ENCODE data around the gene ZBTB32. TPM values are rescaled to one million over a fixed set of nuclear protein-coding genes. Genes with fewer than 3 reads are reported as not detected.

ZBTB32 gene
- total and polyA plus RNA-seq, 4 donors = 0.47 TPM; not detected in 3

DNA sequence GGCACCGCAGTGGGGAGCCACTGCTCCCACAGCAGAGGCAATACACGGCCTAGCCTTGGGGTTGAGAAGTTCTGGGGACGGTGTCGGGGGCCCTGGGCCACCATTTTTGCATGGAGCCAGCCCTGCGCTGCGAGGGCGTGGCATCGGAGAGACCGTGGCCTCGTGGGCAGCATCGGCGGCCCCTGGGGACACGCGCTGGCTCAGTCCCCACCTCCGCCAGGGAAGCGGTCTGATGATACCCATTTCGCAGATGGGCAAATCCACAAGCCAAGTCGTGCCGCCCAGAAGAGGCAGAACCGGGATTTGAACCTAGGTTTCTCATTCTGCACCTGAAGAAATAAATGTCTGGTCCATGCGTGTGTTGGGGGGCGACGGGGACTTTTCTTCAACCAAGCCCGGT lies 39.2 kb upstream of the ZBTB32 start:
- DNase-seq (ENCODE audit: low spot score) = no peak
- Histone ChIP-seq H3K27me3 (ENCODE audit: control insufficient read depth in 4 of 4, insufficient read depth in 4 of 4, low read length in 3 of 4) (no peaks in the 10 kb centered on the region), H3K9me3 (ENCODE audit: control insufficient read depth in 4 of 4, low read length in 3 of 4) (no peaks in the 10 kb centered on the region), H3K9ac (ENCODE audit: low read depth in 1 of 2, low read length in 2 of 2) (no peak overlapping the region), H3K27ac (ENCODE audit: low read depth in 1 of 2, low read length in 2 of 2) (no peak overlapping the region), H3K36me3 (ENCODE audit: control insufficient read depth in 4 of 4, insufficient read depth in 3 of 4, low read depth in 1 of 4, low read length in 3 of 4) (peaks cover 2 to 6% (median 5%) of the 10 kb centered on the region in 4 donors), H3K4me3 (ENCODE audit: low read depth in 1 of 3, low read length in 3 of 3) (no peak overlapping the region), H3K4me1 (ENCODE audit: control insufficient read depth in 4 of 4, insufficient read depth in 4 of 4, low read length in 3 of 4) (peaks cover 8 to 13% (median 12%) of the 10 kb centered on the region in 4 donors)
- WGBS = 96% methylated on average over 24 of the region's 24 CpGs
- TF ChIP-seq TAF1 (conservative IDR thresholded peaks at IDR 0.05) (no peak), HNF4G (IDR thresholded peaks at IDR 0.05) (no peak), JUND (IDR thresholded peaks at IDR 0.05) (no peak), RAD21 (IDR thresholded peaks at IDR 0.05) (no peak), RXRA (IDR thresholded peaks at IDR 0.05) (no peak), EGR1 (IDR thresholded peaks at IDR 0.05; ENCODE audit: low read depth in 2 of 2) (no peak), CTCF (IDR thresholded peaks at IDR 0.05; ENCODE audit: low read depth, low read length, missing input control) (no peak), FOXA2 (IDR thresholded peaks at IDR 0.05) (no peak), SP1 (IDR thresholded peaks at IDR 0.05) (no peak), YY1 (IDR thresholded peaks at IDR 0.05) (no peak), ATF3 (IDR thresholded peaks at IDR 0.05) (no peak)
- TF ChIP-seq, protein P1, sequence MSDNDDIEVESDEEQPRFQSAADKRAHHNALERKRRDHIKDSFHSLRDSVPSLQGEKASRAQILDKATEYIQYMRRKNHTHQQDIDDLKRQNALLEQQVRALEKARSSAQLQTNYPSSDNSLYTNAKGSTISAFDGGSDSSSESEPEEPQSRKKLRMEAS (IDR thresholded peaks at IDR 0.05) = no peak

DNA sequence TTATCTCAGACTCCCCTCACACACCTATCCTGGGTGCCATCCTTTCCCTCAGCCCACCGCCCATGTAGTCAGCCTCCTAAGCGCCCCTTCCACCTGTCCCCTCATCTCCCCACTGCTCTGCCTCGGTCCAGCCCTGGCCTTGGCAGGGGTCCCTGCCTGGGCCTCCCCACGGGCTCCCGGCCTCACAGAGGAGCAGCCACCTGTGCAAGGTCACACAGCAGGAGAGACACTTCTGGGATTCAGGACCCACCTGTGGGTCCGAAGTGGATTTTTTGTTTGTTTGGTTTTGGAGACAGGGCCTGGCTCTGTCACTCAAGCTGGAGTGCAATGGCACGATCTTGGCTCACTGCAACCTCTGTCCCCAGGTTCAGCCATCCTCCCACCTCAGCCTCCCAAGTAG lies 38.8 kb upstream of the ZBTB32 start:
- peaks cover 4 to 11% (median 10%) of the 10 kb centered on the region in 4 donors for H3K4me1 ChIP-seq (ENCODE audit: control insufficient read depth in 4 of 4, insufficient read depth in 4 of 4, low read length in 3 of 4)
- no peak for DNase-seq (ENCODE audit: low spot score)
- no peak overlapping the region for H3K27ac ChIP-seq (ENCODE audit: low read depth in 1 of 2, low read length in 2 of 2)
- TF ChIP-seq FOXA2 (IDR thresholded peaks at IDR 0.05) (no peak), REST (IDR thresholded peaks at IDR 0.05) (no peak), JUND (IDR thresholded peaks at IDR 0.05) (no peak), SP1 (IDR thresholded peaks at IDR 0.05) (no peak), ATF3 (IDR thresholded peaks at IDR 0.05) (no peak), RAD21 (IDR thresholded peaks at IDR 0.05) (no peak), HNF4G (IDR thresholded peaks at IDR 0.05) (no peak), FOXA1 (IDR thresholded peaks at IDR 0.05) (no peak), EGR1 (IDR thresholded peaks at IDR 0.05; ENCODE audit: low read depth in 2 of 2) (no peak), YY1 (IDR thresholded peaks at IDR 0.05) (no peak)
- TF ChIP-seq, protein P1 (IDR thresholded peaks at IDR 0.05) = no peak
- WGBS = 80% methylated on average over 7 of the region's 7 CpGs
- no peaks in the 10 kb centered on the region for H3K27me3 ChIP-seq (ENCODE audit: control insufficient read depth in 4 of 4, insufficient read depth in 4 of 4, low read length in 3 of 4)
- H3K36me3 ChIP-seq (ENCODE audit: control insufficient read depth in 4 of 4, insufficient read depth in 3 of 4, low read depth in 1 of 4, low read length in 3 of 4) = peaks cover 2 to 6% (median 5%) of the 10 kb centered on the region in 4 donors
- no peak overlapping the region for H3K9ac ChIP-seq (ENCODE audit: low read depth in 1 of 2, low read length in 2 of 2)
- no peak overlapping the region for H3K4me3 ChIP-seq (ENCODE audit: low read depth in 1 of 3, low read length in 3 of 3)
- H3K9me3 ChIP-seq (ENCODE audit: control insufficient read depth in 4 of 4, low read length in 3 of 4) = no peaks in the 10 kb centered on the region
